Measurements from ENCODE around the gene GCLM. TPM values are rescaled to one million over a fixed set of nuclear protein-coding genes. Genes with fewer than 3 reads are reported as not detected.
"Not testable (repeated sequence)": the region's sequence is repeated elsewhere in the genome, so short reads cannot be mapped to it uniquely, and the experiment has no call there.

The GCLM gene
- total RNA-seq, 2 experiments from 2014 or later, result 20.4 to 22.0 TPM

- Mint-ChIP-seq H3K27me3 (no peaks in the 10 kb centered on the region), H3K4me1 (peaks cover 27% of the 10 kb centered on the region), H3K4me3 (peak overlapping the region; percentile 93), H3K27ac (peak overlapping the region; percentile 97), H3K36me3 (peaks cover 27% of the 10 kb centered on the region), H3K9me3 (no peaks in the 10 kb centered on the region)
- POLR2A ChIA-PET, result interaction anchor here (0.8 to 2.1 kb wide), 7 partner anchors 10 to 533 kb away, joined by 3 to 21 read pairs (median 7); partner anchors contain the start of genes DR1 and GCLM
- DNase-seq (peak; percentile 54), ATAC-seq (ENCODE audit: low read depth) (peak; percentile 43)
Observed at GRCh38 chr1:93878501-93878888, 30.7 kb downstream of the GCLM start.

DNA sequence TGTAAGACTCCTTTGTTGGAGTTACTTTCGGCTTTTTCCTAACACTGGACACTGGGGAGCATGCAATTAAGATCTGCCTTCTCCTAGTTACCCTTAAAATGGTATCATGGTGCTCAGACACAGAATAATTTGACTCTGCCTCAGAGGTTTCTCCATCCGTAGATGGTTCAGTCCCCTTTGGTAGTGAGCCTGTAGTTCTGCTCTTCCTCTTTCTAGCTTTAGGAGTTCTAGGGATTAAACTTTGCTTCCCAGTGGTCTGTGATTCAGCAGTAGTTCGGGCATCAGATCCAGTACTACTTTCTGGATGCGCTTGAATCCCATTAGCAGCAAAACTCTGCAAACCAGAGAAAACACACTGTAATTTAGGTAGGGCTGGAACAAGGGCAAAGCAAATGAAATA is 31.7 kb downstream of the GCLM start:
- DNase-seq (no peak), ATAC-seq (ENCODE audit: low read depth) (no peak)
- POLR2A ChIA-PET, result no interaction called here
- Mint-ChIP-seq H3K27ac (peak overlapping the region; percentile 53), H3K9me3 (no peaks in the 10 kb centered on the region), H3K36me3 (peaks cover 25% of the 10 kb centered on the region), H3K4me3 (peak overlapping the region; percentile 93), H3K4me1 (peaks cover 24% of the 10 kb centered on the region), H3K27me3 (no peaks in the 10 kb centered on the region)

DNA sequence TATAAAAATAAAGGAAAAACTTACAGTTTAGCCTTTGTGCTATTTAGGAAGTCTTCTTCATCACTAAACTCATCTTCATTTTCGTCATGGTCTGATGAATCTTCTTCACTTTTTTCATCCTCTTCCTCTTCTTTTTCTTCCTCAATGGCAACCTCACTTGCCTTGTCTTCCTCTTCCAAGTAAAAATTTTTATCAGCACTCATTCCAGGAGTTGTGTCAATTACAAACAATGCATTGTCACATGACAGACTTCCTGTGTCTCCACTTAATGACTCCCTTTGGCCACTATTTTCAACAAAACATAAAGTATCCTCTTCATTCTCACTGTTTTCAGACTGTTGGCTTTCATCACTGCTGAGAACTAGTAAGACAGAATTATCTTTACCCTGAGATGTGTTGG is 33.0 kb downstream of the GCLM start:
- ATAC-seq (ENCODE audit: low read depth) (no peak), DNase-seq (no peak)
- Mint-ChIP-seq H3K36me3 (peaks cover 35% of the 10 kb centered on the region), H3K9me3 (no peaks in the 10 kb centered on the region), H3K4me1 (peaks cover 24% of the 10 kb centered on the region), H3K27ac (peak overlapping the region; percentile 53), H3K4me3 (peak overlapping the region; percentile 72), H3K27me3 (no peaks in the 10 kb centered on the region)
- POLR2A ChIA-PET, result no interaction called here

- Mint-ChIP-seq H3K27me3 (no peaks in the 10 kb centered on the region), H3K4me3 (no peak overlapping the region), H3K27ac (no peak overlapping the region), H3K9me3 (no peaks in the 10 kb centered on the region), H3K36me3 (peaks cover 41% of the 10 kb centered on the region), H3K4me1 (peaks cover 21% of the 10 kb centered on the region)
- POLR2A ChIA-PET, result no interaction called here
- DNase-seq, result no peak
- no peak for ATAC-seq (ENCODE audit: low read depth)
Observed at GRCh38 chr1:93874025-93874651, 35.1 kb downstream of the GCLM start.

DNA sequence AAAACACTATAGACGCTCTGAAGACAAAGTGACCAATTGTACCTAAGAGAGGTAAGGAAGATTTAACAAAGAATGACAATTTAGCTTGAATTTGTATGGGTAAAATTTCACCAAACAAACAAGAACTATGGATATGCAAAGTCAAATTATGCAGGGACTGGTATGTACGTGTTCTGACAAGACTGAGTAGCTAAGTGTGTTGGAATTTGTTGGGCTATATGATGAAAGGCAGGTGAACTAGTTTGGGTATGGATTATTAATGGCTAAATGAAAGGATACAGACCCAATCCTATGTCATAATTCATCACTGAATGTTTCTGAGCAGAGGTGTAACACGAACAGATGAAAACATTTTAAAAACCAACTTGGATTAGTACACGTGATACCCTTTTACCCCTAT is 37.9 kb downstream of the GCLM start:
- no peak overlapping the region for H3K27ac Mint-ChIP-seq
- peaks cover 44% of the 10 kb centered on the region for H3K36me3 Mint-ChIP-seq
- POLR2A ChIA-PET, result no interaction called here
- H3K27me3 Mint-ChIP-seq, result no peaks in the 10 kb centered on the region
- H3K4me3 Mint-ChIP-seq, result no peak overlapping the region
- no peaks in the 10 kb centered on the region for H3K9me3 Mint-ChIP-seq
- H3K4me1 Mint-ChIP-seq, result peaks cover 9% of the 10 kb centered on the region
- no peak for ATAC-seq (ENCODE audit: low read depth)
- DNase-seq, result no peak

DNA sequence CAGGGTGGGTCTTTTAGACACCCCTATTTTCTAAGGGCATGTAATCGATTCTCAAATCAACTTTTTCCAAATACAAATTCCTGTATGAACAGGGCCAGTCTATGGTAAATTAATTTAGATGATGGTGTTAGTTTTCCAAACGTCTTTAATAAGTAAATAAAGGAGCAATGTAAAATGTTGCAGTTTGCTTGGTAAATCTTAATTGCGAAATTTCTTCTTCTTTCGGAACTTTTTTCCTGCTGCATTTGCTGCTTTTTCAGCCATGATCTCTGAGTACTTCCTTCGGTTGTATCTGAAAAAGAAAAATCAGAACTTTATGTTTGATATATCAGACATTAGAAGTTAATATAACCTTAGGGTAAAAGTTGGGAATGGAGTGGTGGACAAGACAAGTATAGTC is 39.6 kb downstream of the GCLM start:
- H3K36me3 Mint-ChIP-seq, result peaks cover 39% of the 10 kb centered on the region
- H3K27me3 Mint-ChIP-seq, result no peaks in the 10 kb centered on the region
- DNase-seq, result no peak
- no peak for ATAC-seq (ENCODE audit: low read depth)
- H3K27ac Mint-ChIP-seq, result no peak overlapping the region
- POLR2A ChIA-PET, result no interaction called here
- H3K4me1 Mint-ChIP-seq, result peaks cover 7% of the 10 kb centered on the region
- no peaks in the 10 kb centered on the region for H3K9me3 Mint-ChIP-seq
- no peak overlapping the region for H3K4me3 Mint-ChIP-seq

- H3K27me3 Mint-ChIP-seq; DNase-seq; H3K27ac Mint-ChIP-seq; H3K9me3 Mint-ChIP-seq; POLR2A ChIA-PET; H3K4me1 Mint-ChIP-seq; ATAC-seq (ENCODE audit: low read depth); H3K4me3 Mint-ChIP-seq: not testable (repeated sequence)
- H3K36me3 Mint-ChIP-seq, result peaks cover 31% of the 10 kb centered on the region
Observed at GRCh38 chr1:93868492-93868891, 40.7 kb downstream of the GCLM start.

DNA sequence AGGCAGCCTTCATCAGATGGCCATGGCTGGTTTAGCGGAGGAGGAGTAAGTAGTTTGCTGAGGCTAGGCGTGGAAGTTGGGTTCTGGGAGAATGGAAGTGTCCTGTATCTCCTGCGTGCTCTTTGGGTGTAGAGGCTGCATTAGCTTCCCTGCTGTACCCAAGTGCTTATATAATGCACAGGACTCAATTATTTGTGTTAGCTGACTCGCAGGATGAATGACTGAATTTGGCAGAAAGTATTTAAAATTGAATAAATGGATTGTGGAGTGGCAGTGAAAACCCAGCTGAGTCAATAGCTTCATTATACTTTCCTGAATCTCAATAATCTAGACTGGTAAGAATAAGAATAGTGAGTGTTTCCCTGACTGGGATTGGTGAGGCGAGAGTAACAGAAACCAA is 44.0 kb downstream of the GCLM start:
- POLR2A ChIA-PET, result no interaction called here
- ATAC-seq (ENCODE audit: low read depth), result no peak
- H3K4me1 Mint-ChIP-seq, result no peaks in the 10 kb centered on the region
- H3K9me3 Mint-ChIP-seq, result no peaks in the 10 kb centered on the region
- H3K27ac Mint-ChIP-seq, result no peak overlapping the region
- peaks cover 3% of the 10 kb centered on the region for H3K27me3 Mint-ChIP-seq
- peaks cover 18% of the 10 kb centered on the region for H3K36me3 Mint-ChIP-seq
- DNase-seq, result no peak
- H3K4me3 Mint-ChIP-seq, result no peak overlapping the region

- H3K27ac Mint-ChIP-seq, result no peak overlapping the region
Observed at GRCh38 chr1:93864175-93864574, 45.1 kb downstream of the GCLM start.

DNA sequence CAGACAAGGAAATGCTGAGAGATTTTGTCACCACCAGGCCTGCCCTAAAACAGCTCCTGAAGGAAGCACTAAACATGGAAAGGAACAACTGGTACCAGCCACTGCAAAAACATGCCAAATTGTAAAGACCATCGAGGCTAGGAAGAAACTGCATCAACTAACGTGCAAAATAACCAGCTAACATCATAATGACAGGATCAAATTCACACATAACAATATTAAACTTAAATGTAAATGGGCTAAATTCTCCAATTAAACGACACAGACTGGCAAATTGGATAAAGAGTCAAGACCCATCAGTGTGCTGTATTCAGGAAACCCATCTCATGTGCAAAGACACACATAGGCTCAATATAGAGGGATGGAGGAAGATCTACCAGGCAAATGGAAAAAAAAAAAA is 51.6 kb downstream of the GCLM start:
- ATAC-seq (ENCODE audit: low read depth); POLR2A ChIA-PET; DNase-seq; H3K27ac Mint-ChIP-seq; H3K9me3 Mint-ChIP-seq; H3K36me3 Mint-ChIP-seq; H3K27me3 Mint-ChIP-seq; H3K4me3 Mint-ChIP-seq; H3K4me1 Mint-ChIP-seq: not testable (repeated sequence)

More at GRCh38 chr1:93864175-93864574, 45.1 kb downstream of the GCLM start:
- H3K9me3 Mint-ChIP-seq, result no peaks in the 10 kb centered on the region
- DNase-seq, result no peak
- H3K4me1 Mint-ChIP-seq, result no peaks in the 10 kb centered on the region
- peaks cover 14% of the 10 kb centered on the region for H3K36me3 Mint-ChIP-seq
- peaks cover 3% of the 10 kb centered on the region for H3K27me3 Mint-ChIP-seq
- no peak overlapping the region for H3K4me3 Mint-ChIP-seq
- POLR2A ChIA-PET, result no interaction called here
- no peak for ATAC-seq (ENCODE audit: low read depth)

- H3K27ac Mint-ChIP-seq; H3K4me1 Mint-ChIP-seq; H3K27me3 Mint-ChIP-seq; POLR2A ChIA-PET; H3K9me3 Mint-ChIP-seq; DNase-seq; H3K36me3 Mint-ChIP-seq; H3K4me3 Mint-ChIP-seq; ATAC-seq (ENCODE audit: low read depth): not testable (repeated sequence)
Observed at GRCh38 chr1:93855983-93856382, 53.2 kb downstream of the GCLM start.

- POLR2A ChIA-PET, result no interaction called here
- Mint-ChIP-seq H3K4me3 (no peak overlapping the region), H3K27me3 (peaks cover 7% of the 10 kb centered on the region), H3K36me3 (no peaks in the 10 kb centered on the region), H3K9me3 (no peaks in the 10 kb centered on the region), H3K27ac (no peak overlapping the region), H3K4me1 (no peaks in the 10 kb centered on the region)
- no peak for ATAC-seq (ENCODE audit: low read depth)
- DNase-seq, result no peak
Observed at GRCh38 chr1:93853940-93854339, 55.3 kb downstream of the GCLM start.

DNA sequence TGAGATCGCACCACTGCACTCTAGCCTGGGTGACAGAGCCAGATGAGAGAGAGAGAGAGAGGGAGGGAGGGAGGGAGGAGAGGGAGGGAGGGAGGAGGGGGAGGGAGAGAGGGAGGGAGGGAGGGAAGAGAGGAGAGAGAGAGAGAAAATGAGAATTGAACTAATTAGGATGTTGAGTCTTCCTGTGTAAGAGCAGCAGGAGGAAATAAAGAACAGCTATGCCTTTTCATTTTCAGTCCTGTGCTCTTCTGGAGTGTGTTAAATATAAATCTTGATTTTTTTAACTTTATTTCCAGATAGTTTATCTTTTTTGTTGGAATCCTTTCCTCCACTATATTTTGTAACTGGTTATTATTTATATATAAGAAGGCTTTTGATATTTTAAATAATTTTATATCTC is 57.4 kb downstream of the GCLM start:
- no peak overlapping the region for H3K4me3 Mint-ChIP-seq
- ATAC-seq (ENCODE audit: low read depth), result no peak
- no peak overlapping the region for H3K27ac Mint-ChIP-seq
- no peaks in the 10 kb centered on the region for H3K36me3 Mint-ChIP-seq
- no peaks in the 10 kb centered on the region for H3K9me3 Mint-ChIP-seq
- H3K27me3 Mint-ChIP-seq, result peaks cover 3% of the 10 kb centered on the region
- POLR2A ChIA-PET, result no interaction called here
- no peak for DNase-seq
- H3K4me1 Mint-ChIP-seq, result peaks cover 6% of the 10 kb centered on the region

DNA sequence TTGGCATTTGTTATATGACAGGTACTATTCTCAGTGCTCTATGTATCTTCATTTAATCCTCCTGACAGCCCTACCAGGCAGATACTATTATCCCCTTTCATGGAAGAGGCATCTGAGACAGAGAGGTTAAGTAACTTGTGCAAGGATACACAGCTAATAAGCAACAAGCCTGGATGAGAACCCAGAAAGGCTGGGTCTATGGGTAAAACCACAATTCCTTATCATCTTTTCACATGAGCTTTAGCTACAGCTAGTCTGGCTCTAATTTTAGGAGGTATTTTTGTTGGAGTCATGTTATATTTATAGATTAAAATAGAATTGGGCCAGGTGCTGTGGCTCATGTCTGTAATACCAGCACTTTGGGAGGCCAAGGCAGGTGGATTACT is 57.9 kb downstream of the GCLM start:
- H3K9me3 Mint-ChIP-seq, result no peaks in the 10 kb centered on the region
- no peaks in the 10 kb centered on the region for H3K36me3 Mint-ChIP-seq
- peaks cover 6% of the 10 kb centered on the region for H3K4me1 Mint-ChIP-seq
- no peaks in the 10 kb centered on the region for H3K27me3 Mint-ChIP-seq
- ATAC-seq (ENCODE audit: low read depth), result no peak
- H3K27ac Mint-ChIP-seq, result no peak overlapping the region
- no peak for DNase-seq
- no peak overlapping the region for H3K4me3 Mint-ChIP-seq
- POLR2A ChIA-PET, result no interaction called here
